Dermis microvascular lymphatic vessel endothelial cell (primary cell): ENCODE data around the gene S1PR3. TPM values are rescaled to one million over a fixed set of nuclear protein-coding genes. Genes with fewer than 3 reads are reported as not detected.

ENCODE experiments used
- DNase-seq, 2 donors: peaks; one replicate each; pipeline versions ENCODE4 v3.0.0 to v3.0.0-alpha.2; 2010; ENCODE audit warnings: low read depth in 2 of 2
- total RNA-seq: library from RNA; depleted of rRNA; stranded (reverse); fragments of >200 nt; gene quantifications from 2 replicates; pipeline ENCODE4 v1.2.1, GENCODE V29; 2014

S1PR3 gene
- total RNA-seq, 1 donor from 2014 or later, result 1.2 TPM

- DNase-seq, result no peak
These were observed 16.9 kb downstream of the S1PR3 start for GRCh38 chr9:89008055-89008743.

GRCh38 chr9:89008744-89009545, 17.7 kb downstream of the S1PR3 start:
- no peak for DNase-seq

DNA sequence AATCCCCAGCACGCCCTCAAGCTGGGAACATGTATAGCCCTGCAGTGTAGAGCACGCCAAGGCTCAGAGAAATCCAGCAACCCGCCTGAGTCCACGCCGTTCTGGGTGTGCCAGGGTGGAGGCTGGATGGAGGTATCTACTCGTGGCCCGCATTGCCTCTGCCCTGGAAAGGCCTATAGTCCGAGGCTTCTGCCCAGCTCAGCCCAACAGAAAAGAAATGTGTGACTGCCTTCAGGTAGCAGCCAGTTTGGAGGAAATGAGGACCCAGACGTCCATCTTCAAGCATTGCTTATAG, 18.2 kb downstream of the S1PR3 start:
- DNase-seq, result no peak

- no peak for DNase-seq
These were observed 18.8 kb downstream of the S1PR3 start for GRCh38 chr9:89010056-89010455.

DNA sequence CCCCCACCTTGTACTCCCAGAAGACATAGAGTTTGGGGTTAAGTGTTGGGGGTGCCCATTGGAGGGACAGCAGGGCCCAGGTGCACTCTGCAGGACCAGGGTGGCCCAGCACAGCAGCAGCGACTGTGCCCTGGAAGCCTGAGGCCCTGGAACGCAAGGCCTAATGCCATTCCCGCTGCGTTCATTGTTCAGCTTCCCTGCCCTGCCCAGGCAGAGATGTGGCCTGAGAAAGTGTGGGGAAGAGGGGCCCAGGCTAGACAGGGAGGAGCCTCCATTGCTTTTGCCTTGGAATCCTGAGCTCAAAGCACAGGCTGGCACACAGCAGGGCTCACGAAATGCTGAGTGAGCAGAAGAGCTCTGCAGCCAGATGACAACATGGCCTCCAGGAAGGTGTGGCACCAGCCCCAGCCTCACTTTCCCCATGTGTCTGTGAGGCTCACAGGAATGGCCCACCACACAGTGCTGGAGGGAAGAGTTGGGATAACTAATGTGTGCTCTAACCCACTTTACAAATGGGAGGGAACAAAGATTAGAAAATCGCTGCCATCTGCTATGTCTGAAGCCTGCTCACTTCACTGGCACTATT, 19.4 kb downstream of the S1PR3 start:
- no peak for DNase-seq

- DNase-seq, result no peak
These were observed 20.4 kb downstream of the S1PR3 start for GRCh38 chr9:89011683-89012082.

DNA sequence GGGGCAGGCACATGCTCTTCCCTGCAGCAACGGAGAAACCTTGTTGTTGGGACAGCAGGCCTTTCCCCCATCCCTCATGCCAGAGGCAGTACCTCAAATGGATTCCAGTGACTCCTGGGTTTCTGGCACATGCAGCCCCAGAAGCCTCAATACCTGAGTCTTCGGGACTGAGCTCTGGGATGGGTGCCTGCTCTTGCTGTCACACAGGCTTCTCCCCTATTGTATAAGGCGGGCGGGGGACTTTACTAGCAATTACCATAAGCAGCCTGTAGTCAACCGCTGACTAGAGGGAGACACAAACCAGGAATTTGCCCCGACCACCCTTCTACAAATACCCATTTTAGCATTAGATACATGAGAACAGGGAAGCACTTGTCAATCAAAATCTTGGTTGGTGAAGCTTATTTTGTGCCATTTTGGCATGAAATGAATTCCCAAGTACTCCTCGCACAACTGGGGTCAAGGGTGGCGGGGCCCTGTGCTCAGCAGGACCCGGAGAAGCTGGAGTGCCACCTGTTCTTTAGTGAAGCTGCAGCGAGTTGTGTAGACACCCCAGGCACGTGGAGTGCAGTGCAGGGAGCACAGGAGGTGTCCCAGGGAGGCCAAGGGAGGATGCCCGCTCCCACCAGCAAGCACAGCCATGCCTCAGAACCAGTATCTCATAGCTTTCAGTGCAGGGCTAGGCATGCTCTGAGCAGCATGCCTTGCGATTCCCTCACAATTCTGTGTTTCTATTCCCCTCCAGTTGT, 21.2 kb downstream of the S1PR3 start:
- no peak for DNase-seq

- DNase-seq, result no peak
These were observed 22.4 kb downstream of the S1PR3 start for GRCh38 chr9:89013660-89014059.

GRCh38 chr9:89014153-89014552, 22.9 kb downstream of the S1PR3 start:
- DNase-seq, result no peak

- no peak for DNase-seq
These were observed 24.1 kb downstream of the S1PR3 start for GRCh38 chr9:89015336-89015735.

DNA sequence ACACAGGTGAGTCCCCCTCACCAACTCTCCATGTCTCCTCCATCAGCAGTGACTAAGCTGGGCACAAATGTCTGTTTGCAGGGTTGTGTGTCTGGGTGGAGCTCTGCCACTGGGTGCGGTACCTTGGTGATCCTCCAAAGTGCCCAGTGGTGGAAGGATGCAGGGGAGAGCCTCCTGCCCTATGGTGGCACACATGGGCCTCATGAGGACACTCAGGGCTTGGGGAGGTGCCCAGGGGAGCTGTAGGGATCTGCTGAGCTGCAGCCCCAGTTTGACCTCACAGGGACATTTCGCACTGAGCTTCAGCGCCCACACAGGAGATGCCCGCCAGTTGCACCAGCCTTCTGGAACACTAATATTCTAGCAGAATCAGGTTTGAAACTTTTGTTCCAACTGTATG, 29.5 kb downstream of the S1PR3 start:
- no peak for DNase-seq

- DNase-seq, result no peak
These were observed 30.0 kb downstream of the S1PR3 start for GRCh38 chr9:89021154-89021803.

DNA sequence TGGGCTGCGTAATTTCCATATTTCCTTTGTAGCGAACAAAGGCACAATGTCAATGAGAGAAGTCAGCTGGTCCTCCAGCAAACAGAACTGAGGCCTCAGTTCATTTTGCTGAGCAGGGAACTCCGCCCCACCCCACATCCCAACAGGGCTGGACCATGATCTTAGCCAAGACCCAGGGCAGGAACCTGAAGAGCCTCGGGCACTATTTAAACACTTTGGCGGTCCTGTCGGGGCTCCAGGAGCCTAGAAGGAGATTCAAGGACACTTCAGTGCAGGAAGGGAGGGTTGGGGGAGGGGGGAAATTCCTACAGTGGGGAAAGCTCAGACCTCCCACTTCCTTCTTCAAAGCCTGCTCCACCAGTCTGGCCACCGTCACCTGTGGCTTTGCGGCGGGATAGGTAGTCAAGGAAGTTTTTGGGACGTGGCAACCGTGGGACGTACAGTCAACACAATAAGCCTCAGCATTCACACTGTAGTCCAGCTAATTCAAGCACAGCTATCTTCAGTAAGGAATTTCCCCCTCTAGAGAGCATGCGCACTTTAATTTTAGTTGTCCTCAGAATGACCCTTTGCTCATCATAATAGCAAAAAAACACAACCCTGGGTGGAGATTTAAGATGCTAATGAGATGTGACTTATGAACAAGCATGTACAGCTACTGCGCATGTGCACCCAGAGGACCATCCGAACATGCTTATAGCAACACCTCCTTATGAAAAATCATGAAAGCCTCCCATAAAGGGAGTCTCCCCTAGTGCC, 30.9 kb downstream of the S1PR3 start:
- DNase-seq, result no peak

DNA sequence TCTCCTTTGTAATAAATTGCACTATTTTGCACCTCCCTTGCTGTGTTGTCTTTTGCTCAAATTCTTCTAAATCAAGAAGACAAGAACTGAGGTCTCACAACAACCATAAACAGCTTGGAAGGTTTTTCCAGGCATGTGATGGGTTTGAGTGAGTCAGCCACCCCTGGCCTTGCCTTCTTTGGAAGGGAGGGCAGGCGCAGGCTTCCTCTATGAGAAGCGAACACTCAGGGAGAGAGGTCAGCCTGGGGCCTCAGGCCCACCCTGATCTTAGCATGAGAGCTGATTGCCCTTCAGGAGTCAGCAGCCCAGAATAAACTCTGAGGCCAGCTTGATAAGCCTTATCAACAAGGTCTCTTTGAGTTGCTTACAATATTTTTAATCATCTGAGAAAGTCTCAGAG, 31.6 kb downstream of the S1PR3 start:
- DNase-seq, result no peak

DNA sequence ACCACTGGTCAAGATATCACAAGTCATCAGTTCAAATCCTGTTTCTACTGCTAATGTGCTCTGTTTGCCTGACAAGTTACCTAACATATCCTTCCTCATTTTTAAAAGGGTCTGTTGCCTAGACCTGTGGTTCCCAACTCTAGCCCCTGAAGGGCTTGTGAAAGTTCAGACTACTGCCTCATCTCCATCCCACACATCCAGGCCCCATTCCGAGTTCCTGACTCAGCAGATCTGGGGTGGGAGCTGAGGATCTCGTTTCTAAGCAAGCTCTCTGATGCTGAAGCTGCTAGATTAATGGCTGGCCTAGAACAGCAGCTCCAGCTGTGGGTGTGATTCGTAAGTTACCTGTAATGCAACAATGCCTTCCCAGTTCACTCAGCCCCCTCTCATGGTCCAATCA, 32.5 kb downstream of the S1PR3 start:
- DNase-seq, result no peak

DNA sequence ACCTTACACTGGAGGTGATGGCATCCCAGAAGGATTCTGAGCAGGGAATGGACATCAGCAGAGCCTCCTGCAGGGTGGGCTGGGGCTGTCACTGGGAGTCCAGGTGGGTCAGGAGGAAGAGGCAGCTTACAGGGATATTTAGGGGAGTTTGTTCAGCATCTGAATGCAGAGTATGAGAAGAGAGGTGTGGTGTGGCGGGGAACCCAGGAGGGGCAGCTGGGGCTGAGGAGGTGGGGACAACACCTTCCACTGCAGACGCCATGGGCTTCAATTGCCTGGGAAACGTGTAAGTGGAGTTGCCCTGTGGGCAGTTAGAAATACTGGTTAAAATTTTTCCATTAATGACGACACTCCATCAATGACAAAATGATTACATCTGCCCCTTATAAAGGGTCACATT, 33.5 kb downstream of the S1PR3 start:
- no peak for DNase-seq

DNA sequence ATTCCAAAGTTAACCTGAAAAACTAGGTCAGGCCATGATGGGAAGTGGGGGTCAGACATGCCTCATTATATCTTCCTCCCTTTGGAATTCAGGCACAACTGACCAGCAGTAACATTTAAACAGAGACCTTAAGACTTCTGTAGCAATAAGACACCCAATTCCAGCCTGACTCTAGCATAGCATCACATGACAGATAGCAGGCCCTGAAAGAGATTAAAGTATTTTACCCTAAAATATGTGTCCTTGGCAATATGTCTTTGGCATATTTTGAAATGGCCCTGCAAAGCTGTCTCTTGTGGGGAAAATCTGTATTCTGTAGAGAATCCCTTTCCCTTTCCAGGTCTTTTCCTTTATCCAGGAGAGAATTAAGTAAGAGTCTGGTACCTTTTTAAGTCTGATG, 34.3 kb downstream of the S1PR3 start:
- no peak for DNase-seq

DNA sequence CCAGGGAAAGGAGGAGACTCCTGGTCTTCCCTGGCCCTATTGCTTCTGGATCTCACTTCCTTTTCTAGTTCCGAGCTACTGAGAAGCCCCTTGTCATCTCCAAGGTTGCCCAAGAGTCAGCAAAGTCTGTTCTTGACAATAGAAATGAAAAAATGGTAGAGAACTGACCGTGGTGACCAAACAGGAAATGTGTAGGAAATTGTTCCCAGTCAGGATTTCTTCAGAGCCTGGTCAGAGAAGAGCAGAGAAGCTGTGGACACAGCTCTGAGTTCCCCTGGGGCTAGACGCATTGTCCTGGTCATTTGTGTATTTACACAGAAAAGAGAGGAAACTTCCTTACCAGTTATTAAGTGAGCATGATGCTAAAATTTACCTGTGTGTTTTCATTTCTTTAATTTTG, 35.6 kb downstream of the S1PR3 start:
- DNase-seq, result no peak

DNA sequence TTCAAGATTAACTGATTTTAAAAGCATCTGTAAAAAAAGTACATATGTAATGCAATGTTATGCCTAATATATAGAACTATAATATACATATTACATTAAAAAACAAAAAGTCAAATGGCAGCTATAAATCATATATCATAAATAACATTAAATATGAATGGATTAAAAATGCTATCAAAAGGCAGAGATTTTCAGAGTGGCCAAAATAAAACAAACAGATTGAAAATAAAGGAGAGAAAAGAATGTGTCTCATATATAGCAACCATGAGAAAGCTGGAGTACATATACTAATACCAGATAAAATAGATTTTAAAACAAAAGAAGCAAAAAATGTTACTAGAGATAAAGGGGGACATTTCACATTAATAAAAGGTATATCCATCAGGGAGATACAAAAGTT, 38.5 kb downstream of the S1PR3 start:
- DNase-seq, result no peak

DNA sequence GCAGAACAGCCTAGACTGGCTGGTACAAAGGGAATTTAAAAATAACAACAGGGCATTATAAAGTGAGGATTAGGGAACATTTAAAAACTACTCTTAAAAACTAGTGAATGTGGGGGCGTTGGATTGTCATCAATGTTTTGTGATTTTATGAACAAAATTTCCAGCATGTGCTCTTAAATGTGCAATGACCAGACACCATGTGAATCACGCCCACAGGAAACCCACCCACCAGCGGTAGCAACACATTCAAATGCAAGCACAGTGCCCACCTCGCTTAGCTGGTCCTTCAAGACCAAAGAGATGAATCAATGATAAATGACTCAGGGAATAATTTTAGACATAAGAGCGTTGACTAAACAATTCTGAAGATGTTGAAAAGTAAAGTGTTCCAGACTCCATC, 40.9 kb downstream of the S1PR3 start:
- DNase-seq, result no peak

GRCh38 chr9:89032661-89033060, 41.4 kb downstream of the S1PR3 start:
- no peak for DNase-seq
